VCaP (cell line): ENCODE data around the gene ZNG1B.
"Not testable (repeated sequence)": the region's sequence is repeated elsewhere in the genome, so short reads cannot be mapped to it uniquely, and the experiment has no call there.

ENCODE experiments used
- H3K27ac ChIP-seq: fragments of 450-650 bp; 2 replicates; pipeline ENCODE4 v1.5.1; 2017
- TF ChIP-seq, protein P1 (sequence below): fragments of 450-650 bp; conservative IDR thresholded peaks from 2 replicates; pipeline ENCODE4 v1.5.1; 2017; ENCODE audit warnings: mild to moderate bottlenecking, moderate library complexity

The ZNG1B gene

GRCh38 chr2:113527350-113528045 is 90.0 kb downstream of the ZNG1B start:
- TF ChIP-seq, protein P1, sequence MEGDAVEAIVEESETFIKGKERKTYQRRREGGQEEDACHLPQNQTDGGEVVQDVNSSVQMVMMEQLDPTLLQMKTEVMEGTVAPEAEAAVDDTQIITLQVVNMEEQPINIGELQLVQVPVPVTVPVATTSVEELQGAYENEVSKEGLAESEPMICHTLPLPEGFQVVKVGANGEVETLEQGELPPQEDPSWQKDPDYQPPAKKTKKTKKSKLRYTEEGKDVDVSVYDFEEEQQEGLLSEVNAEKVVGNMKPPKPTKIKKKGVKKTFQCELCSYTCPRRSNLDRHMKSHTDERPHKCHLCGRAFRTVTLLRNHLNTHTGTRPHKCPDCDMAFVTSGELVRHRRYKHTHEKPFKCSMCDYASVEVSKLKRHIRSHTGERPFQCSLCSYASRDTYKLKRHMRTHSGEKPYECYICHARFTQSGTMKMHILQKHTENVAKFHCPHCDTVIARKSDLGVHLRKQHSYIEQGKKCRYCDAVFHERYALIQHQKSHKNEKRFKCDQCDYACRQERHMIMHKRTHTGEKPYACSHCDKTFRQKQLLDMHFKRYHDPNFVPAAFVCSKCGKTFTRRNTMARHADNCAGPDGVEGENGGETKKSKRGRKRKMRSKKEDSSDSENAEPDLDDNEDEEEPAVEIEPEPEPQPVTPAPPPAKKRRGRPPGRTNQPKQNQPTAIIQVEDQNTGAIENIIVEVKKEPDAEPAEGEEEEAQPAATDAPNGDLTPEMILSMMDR: peak; percentile 37; the same call in 1 of the 2 replicates
- not testable (repeated sequence) for H3K27ac ChIP-seq

- H3K27ac ChIP-seq: not testable (repeated sequence)
These were observed 90.6 kb downstream of the ZNG1B start for GRCh38 chr2:113528126-113528525.

DNA sequence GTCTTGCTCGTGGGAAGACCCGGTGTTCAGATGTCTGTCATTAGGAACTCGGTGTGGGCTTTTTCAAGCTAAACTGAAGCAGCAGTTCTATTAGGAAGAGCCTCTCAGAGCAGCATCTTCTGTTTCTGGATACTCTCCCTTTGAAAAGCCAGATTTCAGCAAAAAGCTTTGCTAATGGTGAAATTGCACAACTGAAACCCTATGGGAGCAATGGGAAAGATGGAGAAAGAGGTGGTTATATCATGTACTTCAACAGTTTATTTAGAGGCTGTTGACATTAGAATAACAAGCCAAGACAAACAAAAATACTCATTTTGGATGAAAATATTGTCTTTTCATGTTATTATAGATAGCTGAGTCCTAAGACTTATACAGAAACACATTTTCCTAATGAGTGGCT is 91.4 kb downstream of the ZNG1B start:
- not testable (repeated sequence) for H3K27ac ChIP-seq

DNA sequence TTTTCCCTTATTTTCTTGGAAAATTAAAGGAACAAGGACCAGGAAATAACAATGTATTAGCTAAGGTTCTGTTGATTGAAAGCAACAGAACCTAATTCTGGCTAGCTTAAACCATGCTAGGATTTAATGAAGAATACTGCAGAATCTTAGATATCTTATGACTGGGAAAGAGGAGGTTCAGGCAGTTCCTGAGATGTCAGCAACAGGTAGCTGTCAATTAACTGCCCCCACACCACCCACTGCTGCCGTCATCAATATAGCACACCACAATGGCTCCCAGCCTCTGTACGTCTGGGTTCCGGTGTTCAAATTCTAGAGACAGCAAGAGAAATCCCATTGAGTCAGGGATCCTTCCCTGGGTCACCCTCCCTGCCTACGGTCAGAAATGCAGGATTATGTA is 95.5 kb downstream of the ZNG1B start:
- not testable (repeated sequence) for H3K27ac ChIP-seq

DNA sequence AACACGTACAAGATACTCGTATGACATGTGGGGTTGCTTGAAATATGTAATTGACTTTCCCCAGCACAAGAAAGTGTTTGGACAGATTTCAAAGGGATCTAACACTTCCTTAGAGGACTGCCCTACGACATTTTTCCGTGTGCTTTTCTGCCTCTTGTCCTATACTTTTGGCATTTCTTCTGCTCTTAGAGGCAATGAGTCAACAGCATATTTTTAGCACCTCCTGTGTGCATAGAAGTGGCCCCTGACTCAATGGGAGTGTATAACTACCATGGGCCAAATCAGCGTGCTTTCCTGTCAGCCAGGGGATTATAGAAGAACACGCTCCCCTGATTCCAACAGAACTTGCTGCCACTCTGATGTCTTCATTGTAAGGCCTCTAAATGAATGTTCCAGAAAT is 99.1 kb downstream of the ZNG1B start:
- H3K27ac ChIP-seq: not testable (repeated sequence)

DNA sequence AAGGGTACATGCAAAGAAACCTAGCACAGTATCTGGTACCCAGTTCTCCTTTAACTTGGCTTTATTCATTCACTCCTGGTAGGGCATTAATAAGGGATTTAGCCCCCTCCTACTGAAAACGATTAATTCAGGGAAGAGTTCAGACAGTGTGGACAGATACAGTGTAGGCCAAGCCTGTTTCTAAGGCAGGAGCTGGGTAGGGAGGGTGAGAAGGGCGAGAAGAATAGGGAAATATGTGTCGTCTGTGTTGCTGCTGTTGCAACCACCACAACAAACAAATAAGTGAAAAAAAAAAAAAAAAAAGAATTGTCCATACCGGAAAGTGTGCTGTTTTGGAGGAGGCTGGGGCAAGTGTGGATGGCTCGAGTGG is 103.3 kb downstream of the ZNG1B start:
- H3K27ac ChIP-seq: not testable (repeated sequence)

- H3K27ac ChIP-seq: not testable (repeated sequence)
These were observed 103.9 kb downstream of the ZNG1B start for GRCh38 chr2:113541204-113541975.

GRCh38 chr2:113541976-113542485 is 104.5 kb downstream of the ZNG1B start:
- H3K27ac ChIP-seq: not testable (repeated sequence)

DNA sequence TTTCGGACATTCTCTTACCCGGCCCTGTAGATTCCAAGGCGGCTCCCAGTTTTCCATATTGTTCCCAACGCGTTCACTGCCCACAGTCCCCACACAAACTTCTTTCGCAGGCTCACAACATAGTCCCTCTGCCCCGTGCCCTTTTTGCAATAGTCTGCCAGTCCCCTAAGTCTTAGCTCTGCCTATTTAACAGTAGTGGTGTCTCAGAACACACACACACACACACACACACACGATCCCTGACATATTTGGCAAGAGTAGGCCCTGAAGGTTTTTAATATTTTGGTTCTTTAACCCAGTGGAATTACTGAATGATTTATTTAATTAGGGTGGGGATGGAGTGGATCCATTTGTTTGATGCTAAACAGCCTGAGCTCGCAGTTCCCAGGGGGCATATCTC is 105.0 kb downstream of the ZNG1B start:
- not testable (repeated sequence) for H3K27ac ChIP-seq
